MCF 10A (cell line): ENCODE results near the gene SCAF11. TPM values are rescaled to one million over a fixed set of nuclear protein-coding genes. Genes with fewer than 3 reads are reported as not detected.
A peak's percentile ranks its signal among the peaks of the same experiment; 100 is the strongest.
"Not testable (repeated sequence)": the region's sequence is repeated elsewhere in the genome, so short reads cannot be mapped to it uniquely, and the experiment has no call there.

Source experiments
- BruUV-seq: library from RNA; stranded (reverse); fragments of 400-500 nt; replicated peaks from 2 replicates; lab custom pipeline; 2021; lab: Mats Ljungman, UMichigan
- CTCF ChIA-PET: fragments of 300-600 bp; sonication (Branson Sonifier 250); formaldehyde crosslinking; extraction: SDS; loops from one replicate; lab custom pipeline; 2021; ENCODE audit warnings: antibody characterized with exemption, inconsistent platforms; lab: Yijun Ruan, JAX
- POLR2A ChIA-PET: fragments of 300-600, 350-650 bp; sonication (Branson Sonifier 250); formaldehyde crosslinking; extraction: SDS; loops from one replicate; lab custom pipeline; 2020; ENCODE audit warnings: antibody characterized with exemption, inconsistent platforms; lab: Yijun Ruan, JAX
- DNase-seq: peaks from one replicate; pipeline ENCODE4 v3.0.0-alpha.2; 2018; ENCODE audit not compliant: unreplicated experiment
- H3K27ac Mint-ChIP-seq: one replicate; pipeline ENCODE4 v1.8.0; 2022; ENCODE audit warnings: mild to moderate bottlenecking, low read depth, mixed read lengths; ENCODE audit not compliant: unreplicated experiment
- H3K27me3 Mint-ChIP-seq: one replicate; pipeline ENCODE4 v1.8.0; 2022; ENCODE audit warnings: mixed read lengths; ENCODE audit not compliant: insufficient read depth, unreplicated experiment
- H3K36me3 Mint-ChIP-seq: one replicate; pipeline ENCODE4 v1.8.0; 2022; ENCODE audit warnings: mild to moderate bottlenecking, moderate library complexity, mixed read lengths; ENCODE audit not compliant: insufficient read depth, unreplicated experiment
- H3K4me1 Mint-ChIP-seq: one replicate; pipeline ENCODE4 v1.8.0; 2022; ENCODE audit warnings: mixed read lengths; ENCODE audit not compliant: insufficient read depth, unreplicated experiment
- H3K4me3 Mint-ChIP-seq: one replicate; pipeline ENCODE4 v1.8.0; 2022; ENCODE audit warnings: mild to moderate bottlenecking, moderate library complexity, mixed read lengths; ENCODE audit not compliant: unreplicated experiment
- H3K9me3 Mint-ChIP-seq: one replicate; pipeline ENCODE4 v1.8.0; 2022; ENCODE audit warnings: mixed read lengths; ENCODE audit not compliant: unreplicated experiment
- CTCF ChIP-seq: fragments of 200-600 bp; IDR thresholded peaks from one replicate; pipeline ENCODE4 v1.8.0; 2022; ENCODE audit warnings: antibody characterized with exemption, mild to moderate bottlenecking; ENCODE audit not compliant: unreplicated experiment
- intact Hi-C: fragments of 100-400 bp; cut with micrococcal nuclease; formaldehyde crosslinking; loops from 2 replicates; pipeline ENCODE4 v1.14.1; 2022
- total RNA-seq: library from RNA; stranded (reverse); gene quantifications from 2 replicates; pipeline ENCODE4 v1.2.3, GENCODE V29; 2022

Gene SCAF11
- total RNA-seq, 1 experiment from 2014 or later = 107 TPM

- POLR2A ChIA-PET = interaction anchor here (0.9 to 1.0 kb wide), 2 partner anchors 12 to 14 kb away, joined by 3 to 4 read pairs; no protein-coding TSS in a partner anchor
- CTCF ChIA-PET = interaction anchor here (0.6 to 2.3 kb wide), 11 partner anchors 8 to 961 kb away, joined by 3 to 11 read pairs (median 3); no protein-coding TSS in a partner anchor
- no peaks in the 10 kb centered on the region for H3K9me3 Mint-ChIP-seq
- H3K4me1 Mint-ChIP-seq = no peaks in the 10 kb centered on the region
- H3K4me3 Mint-ChIP-seq = no peak overlapping the region
- intact Hi-C loops = loop anchor here (5.0 to 10.0 kb wide), 3 partner anchors 242 to 830 kb away; no protein-coding TSS in a partner anchor
- no peak overlapping the region for H3K27ac Mint-ChIP-seq
- no peak for DNase-seq
- H3K27me3 Mint-ChIP-seq = peaks cover 8% of the 10 kb centered on the region
- no peaks in the 10 kb centered on the region for H3K36me3 Mint-ChIP-seq
- TF ChIP-seq CTCF = no peak
- BruUV-seq = no TSS peak
Measured at GRCh38 chr12:46004715-46005114, 14.3 kb upstream of the SCAF11 start.

GRCh38 chr12:46000076-46000475 is 9.7 kb upstream of the SCAF11 start:
- POLR2A ChIA-PET, BruUV-seq, H3K36me3 Mint-ChIP-seq, H3K4me1 Mint-ChIP-seq, H3K4me3 Mint-ChIP-seq, H3K27ac Mint-ChIP-seq, CTCF ChIA-PET, H3K27me3 Mint-ChIP-seq, H3K9me3 Mint-ChIP-seq, DNase-seq: not testable (repeated sequence)
- intact Hi-C loops = loop anchor here (10.0 kb wide), 1 partner anchor 825 kb away; no protein-coding TSS in a partner anchor

- Mint-ChIP-seq H3K4me3 (no peak overlapping the region), H3K4me1 (no peaks in the 10 kb centered on the region), H3K27ac (no peak overlapping the region), H3K36me3 (peaks cover 12% of the 10 kb centered on the region), H3K27me3 (no peaks in the 10 kb centered on the region), H3K9me3 (no peaks in the 10 kb centered on the region)
- intact Hi-C loops = loop anchor here (5.0 kb wide), 3 partner anchors 273 to 683 kb away; partner anchors contain the start of gene SLC38A1
- DNase-seq = no peak
- CTCF ChIA-PET = interaction anchor here (1.0 kb wide), 1 partner anchor 11 kb away, joined by 3 read pairs; no protein-coding TSS in a partner anchor
- TF ChIP-seq CTCF = no peak
- POLR2A ChIA-PET = interaction anchor here (1.6 kb wide), 1 partner anchor 165 kb away, joined by 4 read pairs; no protein-coding TSS in a partner anchor
- no TSS peak for BruUV-seq
Measured at GRCh38 chr12:45994736-45995135, 4.4 kb upstream of the SCAF11 start.

- Mint-ChIP-seq H3K27ac (peak overlapping the region; percentile 93), H3K4me3 (peak overlapping the region; percentile 91), H3K4me1 (peaks cover 22% of the 10 kb centered on the region), H3K36me3 (peaks cover 12% of the 10 kb centered on the region), H3K27me3 (no peaks in the 10 kb centered on the region), H3K9me3 (no peaks in the 10 kb centered on the region)
- DNase-seq = peak; percentile 62
- ChIA-PET CTCF (interaction anchor here (0.6 to 2.9 kb wide), 24 partner anchors 10 to 1029 kb away, joined by 3 to 8 read pairs (median 3); no protein-coding TSS in a partner anchor), POLR2A (interaction anchor here (0.5 to 4.7 kb wide), 67 partner anchors 10 to 1715 kb away, joined by 3 to 38 read pairs (median 4); partner anchors contain the start of genes ARID2, RPAP3 and SLC38A1)
- TF ChIP-seq CTCF = no peak
- TSS peak; percentile 91 for BruUV-seq
- intact Hi-C loops = loop anchor here (2.0 to 5.0 kb wide), 5 partner anchors 81 to 686 kb away; partner anchors contain the start of genes ARID2 and SLC38A1
Measured at GRCh38 chr12:45991284-45992249, 1.2 kb upstream of the SCAF11 start.
